Measurements from ENCODE around the gene ETNK1. TPM values are rescaled to one million over a fixed set of nuclear protein-coding genes. Genes with fewer than 3 reads are reported as not detected.

Gene ETNK1
- polyA plus RNA-seq, 1 of the 3 experiments (the other 2 are of a cell fraction), result 7.9 TPM

DNA sequence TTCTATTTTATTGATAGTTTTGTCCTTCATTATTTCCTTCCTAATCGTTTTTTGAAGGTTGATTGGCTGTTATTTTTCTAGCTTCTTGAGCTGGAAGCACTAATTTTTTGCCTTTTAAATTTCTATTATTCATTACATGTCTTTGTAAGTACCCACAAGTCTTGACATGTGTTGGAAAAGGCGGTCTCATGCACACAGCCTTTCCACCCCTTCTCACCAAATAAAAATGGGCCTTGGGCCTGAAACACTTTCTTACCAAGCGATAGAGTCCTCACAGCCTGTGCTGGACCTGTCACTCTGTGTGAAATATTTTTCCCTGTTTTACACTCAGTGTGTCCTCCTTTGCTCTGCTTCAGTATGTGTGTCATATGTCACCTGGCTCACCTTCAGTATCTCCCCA, 9.9 kb downstream of the ETNK1 start:
- ChIA-PET POLR2A (no interaction called here), CTCF (interaction anchor here (0.7 kb wide), 1 partner anchor 1923 kb away, joined by 5 read pairs; no protein-coding TSS in a partner anchor)
- 92% methylated on average over 3 of the region's 3 CpGs for WGBS (ENCODE audit: low lambda C conversion rate)
- TF ChIP-seq RCOR1 (IDR thresholded peaks at IDR 0.05; ENCODE audit: low read length) (no peak), YY1 (IDR thresholded peaks at IDR 0.05; ENCODE audit: low read depth) (no peak), CHD2 (IDR thresholded peaks at IDR 0.05; ENCODE audit: low read length, partially characterized antibody) (no peak), GABPA (IDR thresholded peaks at IDR 0.05; ENCODE audit: low read depth) (no peak), TEAD4 (IDR thresholded peaks at IDR 0.05; ENCODE audit: borderline replicate concordance, insufficient read depth) (no peak), ELF1 (IDR thresholded peaks at IDR 0.05) (no peak), FOXM1 (IDR thresholded peaks at IDR 0.05; ENCODE audit: low read depth) (no peak), FOSL2 (IDR thresholded peaks at IDR 0.05; ENCODE audit: borderline replicate concordance, low read depth) (no peak), EZH2phosphoT487 (IDR thresholded peaks at IDR 0.05; ENCODE audit: borderline replicate concordance, low read depth) (no peak)
- TF ChIP-seq, protein P1, sequence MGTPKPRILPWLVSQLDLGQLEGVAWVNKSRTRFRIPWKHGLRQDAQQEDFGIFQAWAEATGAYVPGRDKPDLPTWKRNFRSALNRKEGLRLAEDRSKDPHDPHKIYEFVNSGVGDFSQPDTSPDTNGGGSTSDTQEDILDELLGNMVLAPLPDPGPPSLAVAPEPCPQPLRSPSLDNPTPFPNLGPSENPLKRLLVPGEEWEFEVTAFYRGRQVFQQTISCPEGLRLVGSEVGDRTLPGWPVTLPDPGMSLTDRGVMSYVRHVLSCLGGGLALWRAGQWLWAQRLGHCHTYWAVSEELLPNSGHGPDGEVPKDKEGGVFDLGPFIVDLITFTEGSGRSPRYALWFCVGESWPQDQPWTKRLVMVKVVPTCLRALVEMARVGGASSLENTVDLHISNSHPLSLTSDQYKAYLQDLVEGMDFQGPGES (IDR thresholded peaks at IDR 0.05; ENCODE audit: low read depth, low read length), result no peak
- TF ChIP-seq, protein P2, sequence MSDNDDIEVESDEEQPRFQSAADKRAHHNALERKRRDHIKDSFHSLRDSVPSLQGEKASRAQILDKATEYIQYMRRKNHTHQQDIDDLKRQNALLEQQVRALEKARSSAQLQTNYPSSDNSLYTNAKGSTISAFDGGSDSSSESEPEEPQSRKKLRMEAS (IDR thresholded peaks at IDR 0.05; ENCODE audit: low read depth), result no peak
- TF ChIP-seq, protein P3, sequence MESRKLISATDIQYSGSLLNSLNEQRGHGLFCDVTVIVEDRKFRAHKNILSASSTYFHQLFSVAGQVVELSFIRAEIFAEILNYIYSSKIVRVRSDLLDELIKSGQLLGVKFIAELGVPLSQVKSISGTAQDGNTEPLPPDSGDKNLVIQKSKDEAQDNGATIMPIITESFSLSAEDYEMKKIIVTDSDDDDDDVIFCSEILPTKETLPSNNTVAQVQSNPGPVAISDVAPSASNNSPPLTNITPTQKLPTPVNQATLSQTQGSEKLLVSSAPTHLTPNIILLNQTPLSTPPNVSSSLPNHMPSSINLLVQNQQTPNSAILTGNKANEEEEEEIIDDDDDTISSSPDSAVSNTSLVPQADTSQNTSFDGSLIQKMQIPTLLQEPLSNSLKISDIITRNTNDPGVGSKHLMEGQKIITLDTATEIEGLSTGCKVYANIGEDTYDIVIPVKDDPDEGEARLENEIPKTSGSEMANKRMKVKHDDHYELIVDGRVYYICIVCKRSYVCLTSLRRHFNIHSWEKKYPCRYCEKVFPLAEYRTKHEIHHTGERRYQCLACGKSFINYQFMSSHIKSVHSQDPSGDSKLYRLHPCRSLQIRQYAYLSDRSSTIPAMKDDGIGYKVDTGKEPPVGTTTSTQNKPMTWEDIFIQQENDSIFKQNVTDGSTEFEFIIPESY (IDR thresholded peaks at IDR 0.05; ENCODE audit: borderline replicate concordance, low read depth), result no peak
- Histone ChIP-seq H3K9me2 (no peaks in the 10 kb centered on the region), H3F3A (replicated peaks; ENCODE audit: insufficient read depth) (no peaks in the 10 kb centered on the region), H3K36me3 (replicated peaks in 1 of 2; ENCODE audit: control insufficient read depth in 1 of 2, insufficient read depth in 2 of 2, low read length in 1 of 2) (peaks cover 5 to 28% of the 10 kb centered on the region in 2 experiments), H3K4me3 (ENCODE audit: low read depth in 2 of 2, low read length in 1 of 2) (no peak overlapping the region), H3K9ac (no peak overlapping the region), H3K9me3 (no peaks in the 10 kb centered on the region), H4K20me1 (ENCODE audit: insufficient read depth) (peaks cover 8% of the 10 kb centered on the region), H3K4me2 (no peak overlapping the region), H3K27ac (ENCODE audit: low read depth in 2 of 2, low read length in 1 of 2) (no peak overlapping the region), H3K27me3 (ENCODE audit: insufficient read depth) (no peaks in the 10 kb centered on the region), H3K79me2 (ENCODE audit: insufficient read depth) (peaks cover 79% of the 10 kb centered on the region), H3K4me1 (ENCODE audit: control insufficient read depth in 1 of 2, insufficient read depth in 2 of 2, low read depth in 1 of 2, low read length in 1 of 2) (peaks cover 3 to 4% of the 10 kb centered on the region in 2 experiments; a peak in 1 of 4 replicates), H2AFZ (ENCODE audit: low read depth) (no peak overlapping the region)
- no peak for DNase-seq

DNA sequence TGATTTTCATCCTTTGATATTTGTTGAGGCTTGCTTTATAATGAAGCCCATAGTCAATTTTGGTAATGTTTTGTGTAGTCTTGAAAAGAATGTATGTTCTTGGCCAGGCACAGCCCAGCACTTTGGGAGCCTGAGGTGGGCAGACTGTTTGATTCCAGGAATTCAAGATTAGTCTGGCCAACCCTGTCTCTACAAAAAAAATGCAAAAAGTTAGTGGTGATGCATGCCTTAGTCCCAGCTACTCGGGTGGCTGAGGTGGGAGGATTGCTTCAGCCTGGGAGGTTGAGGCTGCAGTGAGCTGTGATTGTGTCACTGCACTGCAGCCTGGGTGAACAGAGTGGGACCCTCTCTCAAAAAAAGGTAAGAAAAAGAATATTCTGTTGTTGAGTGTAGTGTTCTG, 10.8 kb downstream of the ETNK1 start:
- no peak overlapping the region for H3K4me2 ChIP-seq
- no peak for TF ChIP-seq SMC3 (IDR thresholded peaks at IDR 0.05; ENCODE audit: low read depth, low read length)

More for the DNA sequence above, 10.8 kb downstream of the ETNK1 start:
- H3K9me3 ChIP-seq, result no peaks in the 10 kb centered on the region
- CTCF ChIA-PET, result interaction anchor here (0.6 kb wide), 1 partner anchor 837 kb away, joined by 3 read pairs; no protein-coding TSS in a partner anchor
- peaks cover 73% of the 10 kb centered on the region for H3K79me2 ChIP-seq (ENCODE audit: insufficient read depth)
- peaks cover 5 to 28% of the 10 kb centered on the region in 2 experiments for H3K36me3 ChIP-seq (replicated peaks in 1 of 2; ENCODE audit: control insufficient read depth in 1 of 2, insufficient read depth in 2 of 2, low read length in 1 of 2)
- no peaks in the 10 kb centered on the region for H3K9me2 ChIP-seq
- H3K9ac ChIP-seq, result no peak overlapping the region
- H3K4me3 ChIP-seq (ENCODE audit: low read depth in 2 of 2, low read length in 1 of 2), result no peak overlapping the region
- peaks cover 8% of the 10 kb centered on the region for H4K20me1 ChIP-seq (ENCODE audit: insufficient read depth)
- H3K27ac ChIP-seq (ENCODE audit: low read depth in 2 of 2, low read length in 1 of 2), result no peak overlapping the region
- POLR2A ChIA-PET, result interaction anchor here (1.8 kb wide), 1 partner anchor 11 kb away, joined by 4 read pairs; the partner anchor contains the start of gene ETNK1
- H2AFZ ChIP-seq (ENCODE audit: low read depth), result no peak overlapping the region
- peaks cover 3 to 4% of the 10 kb centered on the region in 2 experiments; a peak in 1 of 4 replicates for H3K4me1 ChIP-seq (ENCODE audit: control insufficient read depth in 1 of 2, insufficient read depth in 2 of 2, low read depth in 1 of 2, low read length in 1 of 2)
- 75% methylated on average over 1 of the region's 1 CpG for WGBS (ENCODE audit: low lambda C conversion rate)
- no peak for DNase-seq
- H3F3A ChIP-seq (replicated peaks; ENCODE audit: insufficient read depth), result no peaks in the 10 kb centered on the region
- H3K27me3 ChIP-seq (ENCODE audit: insufficient read depth), result no peaks in the 10 kb centered on the region

All from SK-N-SH (cell line).